Measurements from ENCODE around the gene OR10P1.
A peak's percentile ranks its signal among the peaks of the same experiment; 100 is the strongest.

The OR10P1 gene

DNA sequence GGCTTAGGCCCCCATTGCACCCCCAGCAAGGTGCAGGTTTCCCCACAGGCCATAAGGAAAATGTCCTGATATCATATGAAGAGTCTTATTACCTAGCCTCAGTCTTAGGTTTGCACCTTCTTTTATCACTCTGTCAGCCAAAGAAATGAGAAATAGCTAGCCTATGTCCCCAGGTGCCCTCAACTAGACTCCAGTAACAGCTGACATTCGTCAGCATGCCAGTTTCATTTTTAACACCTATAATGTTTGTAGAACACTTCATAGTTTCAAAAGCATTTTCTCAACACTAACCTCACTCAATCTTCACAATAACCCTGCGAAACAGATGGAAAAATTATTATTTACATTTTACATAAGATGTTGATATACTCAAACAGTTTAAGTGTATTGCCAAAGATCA, 24.0 kb upstream of the OR10P1 start:
- no peak overlapping the region; the same call in 1 of the 2 replicates for H3K4me2 ChIP-seq (ENCODE audit: low read length)
- peaks cover 26% of the 10 kb centered on the region for H3K4me1 ChIP-seq (ENCODE audit: low read length)
- no peaks in the 10 kb centered on the region for H3K9me3 ChIP-seq (ENCODE audit: insufficient read depth, low read length)
- no peak overlapping the region for H3K27ac ChIP-seq (ENCODE audit: low read length)
- TF ChIP-seq, protein P1, sequence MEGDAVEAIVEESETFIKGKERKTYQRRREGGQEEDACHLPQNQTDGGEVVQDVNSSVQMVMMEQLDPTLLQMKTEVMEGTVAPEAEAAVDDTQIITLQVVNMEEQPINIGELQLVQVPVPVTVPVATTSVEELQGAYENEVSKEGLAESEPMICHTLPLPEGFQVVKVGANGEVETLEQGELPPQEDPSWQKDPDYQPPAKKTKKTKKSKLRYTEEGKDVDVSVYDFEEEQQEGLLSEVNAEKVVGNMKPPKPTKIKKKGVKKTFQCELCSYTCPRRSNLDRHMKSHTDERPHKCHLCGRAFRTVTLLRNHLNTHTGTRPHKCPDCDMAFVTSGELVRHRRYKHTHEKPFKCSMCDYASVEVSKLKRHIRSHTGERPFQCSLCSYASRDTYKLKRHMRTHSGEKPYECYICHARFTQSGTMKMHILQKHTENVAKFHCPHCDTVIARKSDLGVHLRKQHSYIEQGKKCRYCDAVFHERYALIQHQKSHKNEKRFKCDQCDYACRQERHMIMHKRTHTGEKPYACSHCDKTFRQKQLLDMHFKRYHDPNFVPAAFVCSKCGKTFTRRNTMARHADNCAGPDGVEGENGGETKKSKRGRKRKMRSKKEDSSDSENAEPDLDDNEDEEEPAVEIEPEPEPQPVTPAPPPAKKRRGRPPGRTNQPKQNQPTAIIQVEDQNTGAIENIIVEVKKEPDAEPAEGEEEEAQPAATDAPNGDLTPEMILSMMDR (IDR thresholded peaks at IDR 0.05; ENCODE audit: low read depth, low read length) = no peak
- TF ChIP-seq EZH2phosphoT487 (IDR thresholded peaks at IDR 0.05; ENCODE audit: low read depth) = no peak
- H3K9ac ChIP-seq (ENCODE audit: low read length) = no peak overlapping the region
- no peaks in the 10 kb centered on the region for H3K79me2 ChIP-seq (ENCODE audit: low read length)
- no peaks in the 10 kb centered on the region for H3K27me3 ChIP-seq (ENCODE audit: low read depth, low read length)
- no peak overlapping the region for H3K4me3 ChIP-seq (ENCODE audit: low read length)
- H2AFZ ChIP-seq (ENCODE audit: low read depth, low read length) = no peak overlapping the region
- H3K36me3 ChIP-seq (replicated peaks; ENCODE audit: low read depth, low read length) = no peaks in the 10 kb centered on the region
- H4K20me1 ChIP-seq (ENCODE audit: insufficient read depth, low read length) = no peaks in the 10 kb centered on the region

DNA sequence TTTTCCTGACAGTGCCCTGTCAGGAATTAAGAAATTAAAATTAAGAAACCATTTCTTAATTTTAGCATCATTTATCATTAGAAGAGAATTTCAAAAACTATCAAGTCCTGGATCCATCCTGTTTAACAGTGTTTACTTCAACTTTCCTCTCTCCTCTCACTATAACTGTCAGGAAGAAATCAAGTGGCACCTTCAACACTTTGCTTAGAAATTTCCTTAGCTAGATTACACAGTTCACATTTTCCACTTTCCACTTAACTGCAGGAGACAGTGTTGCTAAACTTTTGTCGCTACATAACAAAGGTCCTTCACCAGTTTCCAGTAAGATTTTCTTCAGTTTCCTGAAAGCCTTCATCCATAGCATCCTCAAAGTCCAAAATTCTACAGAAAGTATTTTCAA, 21.9 kb upstream of the OR10P1 start:
- Histone ChIP-seq H3K27me3 (ENCODE audit: low read depth, low read length) (no peaks in the 10 kb centered on the region), H3K9me3 (ENCODE audit: insufficient read depth, low read length) (no peaks in the 10 kb centered on the region), H4K20me1 (ENCODE audit: insufficient read depth, low read length) (no peaks in the 10 kb centered on the region)

DNA sequence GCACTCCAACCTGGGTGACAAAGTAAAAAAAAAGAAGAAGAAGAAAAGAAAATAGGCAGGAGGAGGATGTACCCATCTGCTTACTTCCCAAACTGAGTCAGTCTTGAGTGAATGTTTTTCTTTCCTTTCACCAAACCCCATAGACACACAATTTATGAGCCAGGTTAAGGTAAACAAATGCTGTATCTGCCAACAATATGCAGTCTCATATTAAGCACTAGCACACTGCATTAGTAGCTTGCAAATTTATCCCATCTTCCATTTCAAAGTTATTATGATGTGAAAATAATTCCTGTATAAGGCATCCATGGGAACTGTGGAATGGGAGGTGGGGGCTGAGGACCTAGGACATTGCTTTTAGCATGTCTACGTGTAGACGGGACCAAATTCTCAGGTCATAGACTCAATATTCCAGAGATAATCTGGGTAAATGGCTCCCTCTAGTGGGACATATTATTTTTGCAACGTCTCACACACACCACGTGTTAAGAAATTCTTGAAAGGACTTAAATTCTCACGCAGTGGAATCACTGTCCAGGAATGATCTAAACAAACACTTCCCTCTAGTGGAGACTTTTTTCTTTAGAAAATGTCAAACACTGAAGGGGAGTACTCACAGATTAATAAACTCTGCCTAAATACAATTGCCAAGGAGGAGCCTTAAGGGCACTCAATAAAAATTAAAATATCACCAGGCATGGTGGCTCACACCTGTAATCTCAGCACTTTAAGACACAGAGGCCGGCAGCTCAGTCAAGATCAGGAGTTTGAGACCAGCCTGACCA, 17.1 kb upstream of the OR10P1 start:
- Histone ChIP-seq H3K36me3 (replicated peaks; ENCODE audit: low read depth, low read length) (no peaks in the 10 kb centered on the region), H3K9me3 (ENCODE audit: insufficient read depth, low read length) (no peaks in the 10 kb centered on the region), H3K4me3 (ENCODE audit: low read length) (no peak overlapping the region), H3K79me2 (ENCODE audit: low read length) (no peaks in the 10 kb centered on the region), H3K27ac (ENCODE audit: low read length) (no peak overlapping the region), H2AFZ (ENCODE audit: low read depth, low read length) (peak overlapping the region; percentile 39; the same call in 1 of the 2 replicates), H3K4me2 (ENCODE audit: low read length) (peak overlapping the region; percentile 31), H3K27me3 (ENCODE audit: low read depth, low read length) (peaks cover 27% of the 10 kb centered on the region), H3K4me1 (ENCODE audit: low read length) (peaks cover 10% of the 10 kb centered on the region), H3K9ac (ENCODE audit: low read length) (no peak overlapping the region), H4K20me1 (ENCODE audit: insufficient read depth, low read length) (no peaks in the 10 kb centered on the region)
- TF ChIP-seq, protein P1 (IDR thresholded peaks at IDR 0.05; ENCODE audit: low read depth, low read length) = peak; percentile 93
- TF ChIP-seq EZH2phosphoT487 (IDR thresholded peaks at IDR 0.05; ENCODE audit: low read depth) = no peak

More for the DNA sequence above, 21.9 kb upstream of the OR10P1 start:
- Histone ChIP-seq H3K79me2 (ENCODE audit: low read length) (no peaks in the 10 kb centered on the region), H2AFZ (ENCODE audit: low read depth, low read length) (no peak overlapping the region), H3K27ac (ENCODE audit: low read length) (no peak overlapping the region), H3K9ac (ENCODE audit: low read length) (no peak overlapping the region), H3K4me2 (ENCODE audit: low read length) (no peak overlapping the region), H3K4me1 (ENCODE audit: low read length) (peaks cover 26% of the 10 kb centered on the region), H3K36me3 (replicated peaks; ENCODE audit: low read depth, low read length) (no peaks in the 10 kb centered on the region), H3K4me3 (ENCODE audit: low read length) (no peak overlapping the region)
- TF ChIP-seq, protein P1 (IDR thresholded peaks at IDR 0.05; ENCODE audit: low read depth, low read length) = no peak
- no peak for TF ChIP-seq EZH2phosphoT487 (IDR thresholded peaks at IDR 0.05; ENCODE audit: low read depth)

DNA sequence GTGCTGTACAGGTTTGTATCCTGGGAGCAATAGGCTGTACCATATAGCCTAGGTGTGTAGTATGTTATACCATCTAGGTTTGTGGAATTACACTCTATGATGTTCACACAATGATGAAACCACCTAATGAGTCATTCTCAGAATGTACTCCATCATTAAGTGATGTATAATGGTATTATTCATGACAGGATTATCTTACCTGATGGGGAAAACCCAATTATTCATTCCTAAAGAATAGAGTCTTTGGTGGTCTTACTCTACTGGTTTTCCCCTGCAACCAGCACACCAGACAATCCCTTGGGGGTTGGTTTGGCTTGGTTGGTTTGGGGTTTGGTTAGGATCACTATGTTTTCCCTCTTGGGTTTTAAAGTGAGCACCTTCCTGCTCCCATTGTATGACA, 12.6 kb upstream of the OR10P1 start:
- H2AFZ ChIP-seq (ENCODE audit: low read depth, low read length) = no peak overlapping the region
- H3K4me3 ChIP-seq (ENCODE audit: low read length) = no peak overlapping the region
- no peak overlapping the region for H3K9ac ChIP-seq (ENCODE audit: low read length)
- H3K9me3 ChIP-seq (ENCODE audit: insufficient read depth, low read length) = no peaks in the 10 kb centered on the region
- H3K4me1 ChIP-seq (ENCODE audit: low read length) = peaks cover 13% of the 10 kb centered on the region
- no peaks in the 10 kb centered on the region for H4K20me1 ChIP-seq (ENCODE audit: insufficient read depth, low read length)
- H3K36me3 ChIP-seq (replicated peaks; ENCODE audit: low read depth, low read length) = no peaks in the 10 kb centered on the region
- peak overlapping the region; percentile 41; the same call in 1 of the 2 replicates for H3K4me2 ChIP-seq (ENCODE audit: low read length)
- H3K27ac ChIP-seq (ENCODE audit: low read length) = no peak overlapping the region
- TF ChIP-seq, protein P1 (IDR thresholded peaks at IDR 0.05; ENCODE audit: low read depth, low read length) = no peak
- TF ChIP-seq EZH2phosphoT487 (IDR thresholded peaks at IDR 0.05; ENCODE audit: low read depth) = no peak
- peaks cover 67% of the 10 kb centered on the region for H3K27me3 ChIP-seq (ENCODE audit: low read depth, low read length)
- no peaks in the 10 kb centered on the region for H3K79me2 ChIP-seq (ENCODE audit: low read length)
